Heart left ventricle (tissue), 13 donors: ENCODE data around the gene SLC5A8.

Experiments used
- POLR2A ChIP-seq, 2 donors: fragments of 450-650 bp; IDR thresholded peaks; one replicate each; pipeline ENCODE4 v1.6.1; 2017; ENCODE audit warnings: antibody characterized with exemption in 2 of 2, mild to moderate bottlenecking in 2 of 2, moderate library complexity in 2 of 2
- TF ChIP-seq, protein P1 (sequence below), 12 donors: fragments of 200-600 bp; sonication (generic) in 4 of 12; IDR thresholded peaks; one replicate each; pipeline versions ENCODE4 v1.5.0 to v1.8.0; 2018 to 2022; ENCODE audit warnings: antibody characterized with exemption in 12 of 12, mild to moderate bottlenecking in 5 of 12
- donor health status: ischemic (EF 13 %, LVEDD 7.1; RV severe dilation, severe dysfunction).
- donor health status: DM: no; HTN: yes; CAD: no.
- donor health status: DM: no; HTN: no; CAD: no.
- donor health status: ischemic (EF 25% LVEDD 6.9; RV normal size, moderate dysfunction).
- donor health status: ischemic (EF 25% LVEDD 5.7; RV mildly dilated, moderate dysfunction).
- donor health status: ischemic (EF 35%, LVEDD 5.7; RV mildly dilated, moderate dysfunction).
- donor health status: nonischemic (EF 11% LVEDD 7.7; RV severe dilation, severe dysfunction).
- donor health status: DM: yes; HTN: yes; CAD: no.
- donor health status: PGD.
- donor health status: ischemic (EF 29% LVEDD 5.4; RV normal size, mild dysfunction).
- donor health status: nonischemic (EF 23%, LVEDD 6.1; RV moderate dilation, normal function).

DNA sequence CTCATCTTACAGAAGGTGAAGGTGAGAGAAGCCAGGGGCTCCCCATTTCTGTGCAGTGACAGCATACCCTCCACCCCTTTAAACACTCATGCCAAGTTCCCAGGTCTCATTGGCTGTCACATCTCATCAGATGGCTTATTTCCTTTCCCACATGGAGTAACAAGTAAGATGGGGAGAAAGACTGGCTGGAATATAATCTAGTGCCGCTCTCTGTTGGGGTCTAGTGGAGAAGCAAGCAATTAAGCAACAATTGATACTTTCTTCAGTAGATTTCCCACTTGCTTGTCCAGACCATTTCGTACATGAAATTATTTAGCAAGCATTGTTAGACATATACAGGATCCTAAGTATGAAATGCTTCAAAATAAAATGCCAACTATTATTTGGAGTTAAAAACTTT lies 92.2 kb downstream of the SLC5A8 start:
- TF ChIP-seq, protein P1, sequence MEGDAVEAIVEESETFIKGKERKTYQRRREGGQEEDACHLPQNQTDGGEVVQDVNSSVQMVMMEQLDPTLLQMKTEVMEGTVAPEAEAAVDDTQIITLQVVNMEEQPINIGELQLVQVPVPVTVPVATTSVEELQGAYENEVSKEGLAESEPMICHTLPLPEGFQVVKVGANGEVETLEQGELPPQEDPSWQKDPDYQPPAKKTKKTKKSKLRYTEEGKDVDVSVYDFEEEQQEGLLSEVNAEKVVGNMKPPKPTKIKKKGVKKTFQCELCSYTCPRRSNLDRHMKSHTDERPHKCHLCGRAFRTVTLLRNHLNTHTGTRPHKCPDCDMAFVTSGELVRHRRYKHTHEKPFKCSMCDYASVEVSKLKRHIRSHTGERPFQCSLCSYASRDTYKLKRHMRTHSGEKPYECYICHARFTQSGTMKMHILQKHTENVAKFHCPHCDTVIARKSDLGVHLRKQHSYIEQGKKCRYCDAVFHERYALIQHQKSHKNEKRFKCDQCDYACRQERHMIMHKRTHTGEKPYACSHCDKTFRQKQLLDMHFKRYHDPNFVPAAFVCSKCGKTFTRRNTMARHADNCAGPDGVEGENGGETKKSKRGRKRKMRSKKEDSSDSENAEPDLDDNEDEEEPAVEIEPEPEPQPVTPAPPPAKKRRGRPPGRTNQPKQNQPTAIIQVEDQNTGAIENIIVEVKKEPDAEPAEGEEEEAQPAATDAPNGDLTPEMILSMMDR (IDR thresholded peaks at IDR 0.05), result no peak
- TF ChIP-seq POLR2A (IDR thresholded peaks at IDR 0.05), result no peak
